Neutrophil (primary cell): ENCODE measurements around the gene DAB1.

Experiments used
- H3K27ac ChIP-seq: fragments of 200-600 bp; sonication (generic); 2 replicates; pipeline ENCODE4 v1.5.1; 2016; ENCODE audit warnings: mild to moderate bottlenecking, moderate library complexity
- H3K27me3 ChIP-seq: fragments of 200-600 bp; sonication (generic); 2 replicates; pipeline ENCODE4 v1.6.0; 2016; ENCODE audit warnings: mild to moderate bottlenecking
- H3K36me3 ChIP-seq: fragments of 200-600 bp; sonication (generic); 2 replicates; pipeline ENCODE4 v1.5.1; 2017
- H3K4me1 ChIP-seq, 2 experiments: fragments of 200-600 bp in 1 of 2; sonication (generic) in 1 of 2; 1 replicate in 1 of 2; 2 replicates in 1 of 2; pipeline versions ENCODE4 v1.5.1 to v1.6.1; 2013 to 2016; ENCODE audit warnings: low read depth in 1 of 2, low read length in 1 of 2, mild to moderate bottlenecking in 1 of 2, moderate library complexity in 1 of 2; ENCODE audit not compliant: control insufficient read depth in 1 of 2, insufficient read depth in 1 of 2
- H3K4me3 ChIP-seq, 2 experiments: fragments of 200-600 bp in 1 of 2; sonication (generic) in 1 of 2; 1 replicate in 1 of 2; 2 replicates in 1 of 2; pipeline ENCODE4 v1.5.1; 2013 to 2016; ENCODE audit warnings: low read depth in 1 of 2, low read length in 1 of 2, mild to moderate bottlenecking in 1 of 2, moderate library complexity in 1 of 2
- H3K9me3 ChIP-seq: fragments of 200-600 bp; sonication (generic); 2 replicates; pipeline ENCODE4 v1.5.1; 2016
- CTCF ChIP-seq: fragments of 200-600 bp; sonication (generic); IDR thresholded peaks from 2 replicates; pipeline ENCODE4 v1.5.1; 2016; ENCODE audit warnings: antibody characterized with exemption

The DAB1 gene

GRCh38 chr1:56958526-56958925 lies 465.3 kb downstream of the DAB1 start:
- no peaks in the 10 kb centered on the region for H3K4me1 ChIP-seq
- no peak overlapping the region for H3K27ac ChIP-seq
- no peaks in the 10 kb centered on the region for H3K36me3 ChIP-seq
- H3K27me3 ChIP-seq, result no peaks in the 10 kb centered on the region
- H3K9me3 ChIP-seq, result no peaks in the 10 kb centered on the region
- TF ChIP-seq CTCF, result no peak
- no peak overlapping the region for H3K4me3 ChIP-seq

GRCh38 chr1:56957931-56958330 lies 465.9 kb downstream of the DAB1 start:
- H3K4me1 ChIP-seq, result no peaks in the 10 kb centered on the region
- H3K27me3 ChIP-seq, result no peaks in the 10 kb centered on the region
- no peak overlapping the region for H3K4me3 ChIP-seq
- no peaks in the 10 kb centered on the region for H3K9me3 ChIP-seq
- TF ChIP-seq CTCF, result no peak
- H3K36me3 ChIP-seq, result no peaks in the 10 kb centered on the region
- H3K27ac ChIP-seq, result no peak overlapping the region

- Histone ChIP-seq H3K27ac (no peak overlapping the region), H3K36me3 (no peaks in the 10 kb centered on the region), H3K4me3 (no peak overlapping the region), H3K9me3 (no peaks in the 10 kb centered on the region), H3K4me1 (no peaks in the 10 kb centered on the region), H3K27me3 (no peaks in the 10 kb centered on the region)
- no peak for TF ChIP-seq CTCF
Measured at GRCh38 chr1:56954664-56955063, 469.2 kb downstream of the DAB1 start.

- H3K4me1 ChIP-seq, result no peaks in the 10 kb centered on the region
- H3K36me3 ChIP-seq, result no peaks in the 10 kb centered on the region
- no peaks in the 10 kb centered on the region for H3K9me3 ChIP-seq
- H3K4me3 ChIP-seq, result no peak overlapping the region
- no peaks in the 10 kb centered on the region for H3K27me3 ChIP-seq
- no peak for TF ChIP-seq CTCF
- H3K27ac ChIP-seq, result no peak overlapping the region
Measured at GRCh38 chr1:56953386-56953785, 470.5 kb downstream of the DAB1 start.

- no peak overlapping the region for H3K4me3 ChIP-seq
- H3K4me1 ChIP-seq, result no peaks in the 10 kb centered on the region
- no peak overlapping the region for H3K27ac ChIP-seq
- H3K27me3 ChIP-seq, result no peaks in the 10 kb centered on the region
- no peak for TF ChIP-seq CTCF
- no peaks in the 10 kb centered on the region for H3K36me3 ChIP-seq
- no peaks in the 10 kb centered on the region for H3K9me3 ChIP-seq
Measured at GRCh38 chr1:56952501-56952900, 471.4 kb downstream of the DAB1 start.

- Histone ChIP-seq H3K27ac (no peak overlapping the region), H3K9me3 (no peaks in the 10 kb centered on the region), H3K36me3 (no peaks in the 10 kb centered on the region), H3K27me3 (no peaks in the 10 kb centered on the region), H3K4me3 (no peak overlapping the region), H3K4me1 (no peaks in the 10 kb centered on the region)
- no peak for TF ChIP-seq CTCF
Measured at GRCh38 chr1:56948403-56949023, 475.3 kb downstream of the DAB1 start.
